CMK (cell line): ENCODE measurements around the gene CLEC16A.
"Not testable (repeated sequence)": the region's sequence is repeated elsewhere in the genome, so short reads cannot be mapped to it uniquely, and the experiment has no call there.

ENCODE experiments used
- DNase-seq: peaks from one replicate; pipeline ENCODE4 v3.0.0-alpha.2; 2010; ENCODE audit warnings: low read depth

CLEC16A gene

DNA sequence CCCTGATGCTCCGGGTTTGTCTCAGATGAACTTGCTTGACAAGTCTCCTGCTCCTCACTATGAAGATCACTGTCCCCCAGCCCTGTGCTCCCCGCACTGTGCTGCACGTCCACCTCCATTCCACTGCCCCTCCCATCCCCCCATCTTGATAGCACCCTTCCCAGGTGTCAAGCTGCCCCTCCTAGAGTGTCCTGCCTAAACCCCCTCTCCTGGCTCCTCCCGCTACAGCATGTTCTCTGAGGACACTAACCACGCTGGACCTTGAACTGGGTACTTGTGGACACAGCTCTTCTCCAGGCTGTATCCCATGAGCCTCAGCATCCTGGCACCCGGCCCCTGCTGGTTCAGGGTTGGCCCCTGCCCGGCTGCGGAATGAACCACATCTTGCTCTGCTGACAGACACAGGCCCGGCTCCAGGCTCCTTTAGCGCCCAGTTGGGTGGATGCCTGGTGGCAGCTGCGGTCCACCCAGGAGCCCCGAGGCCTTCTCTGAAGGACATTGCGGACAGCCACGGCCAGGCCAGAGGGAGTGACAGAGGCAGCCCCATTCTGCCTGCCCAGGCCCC lies 20.6 kb upstream of the CLEC16A start:
- DNase-seq, result no peak

DNA sequence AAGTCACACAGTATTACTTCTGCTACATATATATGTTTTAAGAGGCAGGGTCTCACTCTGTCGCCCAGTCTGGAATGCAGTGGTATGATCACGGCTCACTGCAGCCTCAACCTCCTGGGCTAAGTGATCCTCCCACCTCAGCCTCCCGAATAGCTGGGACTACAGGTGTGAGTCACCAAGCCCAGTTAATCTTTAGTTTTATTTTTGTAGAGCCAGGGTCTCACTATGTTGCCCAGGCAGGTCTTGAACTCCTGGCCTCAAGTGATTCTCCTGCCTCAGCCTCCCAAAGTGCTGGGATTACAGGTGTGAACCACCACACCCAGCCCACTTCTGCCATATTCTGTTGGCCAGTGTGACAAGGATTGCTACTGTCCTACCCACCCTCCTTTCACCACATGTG lies 19.1 kb upstream of the CLEC16A start:
- DNase-seq, result not testable (repeated sequence)

DNA sequence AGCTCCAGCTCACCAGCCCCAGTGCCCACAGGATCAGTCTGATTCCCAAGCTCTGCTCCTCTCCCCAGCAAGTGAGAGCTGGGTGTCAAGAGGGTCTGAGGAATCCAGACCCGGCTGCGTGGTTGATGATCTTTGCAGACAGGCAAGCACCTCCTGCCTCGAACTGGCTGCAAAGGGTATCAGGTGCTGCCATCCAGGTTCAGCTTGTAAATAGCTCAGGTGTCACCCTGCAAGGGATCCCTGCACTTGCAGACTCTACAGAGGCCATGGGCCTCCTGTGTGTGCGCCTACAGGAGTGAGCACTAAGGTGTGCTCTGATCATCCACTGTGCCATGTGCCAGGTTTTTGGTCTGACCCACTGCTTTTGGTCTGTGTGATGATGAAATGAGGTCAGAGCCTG lies 18.3 kb upstream of the CLEC16A start:
- DNase-seq, result no peak

DNA sequence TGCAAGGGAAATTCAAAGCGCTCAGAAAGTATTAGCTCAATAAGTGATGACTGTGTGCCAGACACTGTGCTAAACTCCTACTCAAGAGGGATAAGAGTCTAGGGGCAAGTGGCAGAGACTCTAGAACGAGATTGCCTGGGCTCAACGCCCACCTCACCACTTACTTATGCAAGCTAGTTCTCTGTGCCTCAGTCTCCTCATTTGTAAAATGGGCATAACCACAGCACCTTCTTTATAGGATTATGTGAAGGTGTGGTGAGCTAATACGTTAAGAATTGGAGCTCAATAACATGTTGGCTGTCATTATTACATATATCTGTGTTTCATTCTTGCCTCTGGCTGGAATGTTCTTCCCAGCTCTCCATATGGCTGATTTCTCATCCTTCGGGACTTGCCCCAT lies 17.5 kb upstream of the CLEC16A start:
- no peak for DNase-seq

DNA sequence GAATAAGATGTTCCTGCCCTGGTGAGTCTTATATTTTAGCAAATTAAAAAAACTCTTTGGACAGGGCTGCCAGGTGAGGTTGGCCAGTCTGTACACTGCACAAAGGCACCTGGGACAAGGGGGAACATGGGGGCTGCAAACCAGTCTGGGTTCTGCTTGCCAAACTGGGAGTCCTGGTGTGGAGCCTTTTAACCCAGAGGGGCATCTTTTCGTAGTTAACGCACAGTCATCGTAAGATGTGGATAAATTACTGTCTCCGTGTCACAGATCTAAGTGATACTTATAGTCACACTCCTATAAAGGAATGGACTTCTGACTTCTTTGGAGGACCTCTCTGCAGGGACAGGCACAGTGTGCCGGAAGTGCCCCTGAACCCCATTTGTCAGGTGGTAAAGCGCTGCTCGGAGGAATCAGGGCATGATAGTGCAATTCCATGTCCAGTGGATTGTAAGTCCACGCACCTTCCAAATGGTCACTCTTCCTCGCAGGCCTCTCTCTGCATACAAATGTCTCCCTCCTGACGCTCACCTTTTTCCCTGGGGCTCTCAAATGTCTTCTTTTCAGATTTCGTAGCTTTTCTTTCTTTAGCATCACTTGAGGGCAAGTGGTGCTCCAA lies 16.8 kb upstream of the CLEC16A start:
- no peak for DNase-seq

DNA sequence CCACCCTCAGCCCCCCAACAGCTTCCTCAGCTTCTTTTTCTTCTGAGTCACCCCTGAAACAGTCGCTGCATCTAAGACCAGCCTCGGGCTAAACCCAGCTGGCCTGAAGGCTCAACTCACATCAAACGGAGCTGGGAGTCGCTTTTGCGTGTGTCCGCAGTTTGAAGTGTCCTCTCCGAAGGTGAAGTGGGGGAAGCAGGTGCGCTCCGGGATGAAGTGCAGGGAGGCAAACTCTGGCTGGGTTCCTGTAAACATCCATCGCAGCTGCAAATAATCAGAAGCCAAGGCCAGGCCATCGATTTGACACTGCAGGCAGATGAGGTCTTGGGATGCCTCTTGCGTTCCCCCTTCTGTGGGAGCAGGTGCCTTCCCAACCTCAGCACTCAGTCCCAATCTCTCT lies 15.3 kb upstream of the CLEC16A start:
- DNase-seq, result not testable (repeated sequence)

DNA sequence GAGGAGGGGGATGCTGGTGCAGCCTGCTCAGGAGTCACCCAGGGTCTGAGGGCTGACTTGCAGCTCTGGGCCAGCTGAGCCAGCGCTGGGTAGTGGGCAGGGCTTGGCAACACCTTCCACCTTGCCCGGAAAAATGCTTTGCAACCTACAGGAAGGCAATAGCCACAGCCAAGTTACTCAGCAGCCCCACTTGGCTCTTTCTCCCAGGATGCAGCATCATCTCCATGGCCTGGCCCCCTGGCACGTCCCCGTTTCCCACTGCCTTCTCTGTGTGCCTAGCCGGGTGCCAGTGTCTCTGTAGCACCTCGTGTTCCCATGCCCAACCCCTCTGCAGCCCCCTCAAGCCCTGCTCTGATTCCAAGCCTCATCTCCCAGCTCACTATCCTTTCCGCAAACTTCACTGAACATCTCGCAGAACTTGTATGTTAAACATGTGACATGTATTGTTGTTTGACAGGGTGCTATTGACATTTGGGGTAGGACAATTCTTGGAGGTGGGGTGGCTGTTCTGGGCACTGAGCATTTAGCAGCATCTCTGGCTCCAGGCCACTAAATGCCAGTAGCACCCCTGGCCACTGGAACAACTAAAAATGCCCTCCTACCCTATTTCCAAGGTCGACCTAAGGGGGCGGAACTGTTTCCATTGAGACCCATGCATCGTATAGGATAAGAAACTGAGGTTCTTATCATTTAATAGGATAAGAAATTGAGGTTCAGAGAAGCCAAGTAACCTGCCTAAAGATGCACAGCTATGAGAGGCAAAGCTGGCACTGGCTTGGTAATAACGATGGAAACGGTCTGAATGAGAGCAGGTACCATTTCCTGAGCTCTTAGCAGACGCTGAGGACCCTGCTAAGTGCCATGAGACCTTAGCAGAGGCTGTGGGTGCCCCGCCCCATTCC lies 14.3 kb upstream of the CLEC16A start:
- DNase-seq, result no peak

DNA sequence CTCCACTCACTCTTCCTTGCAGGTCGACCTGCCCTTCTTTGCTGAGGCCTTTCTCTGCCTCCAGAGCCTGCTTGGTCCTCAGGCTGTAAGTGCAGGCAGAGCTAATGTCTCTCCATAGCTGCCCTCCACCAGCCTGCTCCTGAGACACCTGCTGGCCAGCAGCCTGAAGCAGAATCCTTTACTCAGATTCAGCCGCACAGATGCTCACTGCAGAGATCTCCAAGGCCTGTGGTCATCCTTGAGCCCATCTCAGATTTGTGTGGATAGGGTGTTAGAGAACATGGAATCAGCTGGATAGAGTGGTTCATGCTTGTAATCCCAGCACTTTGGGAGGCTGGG lies 13.6 kb upstream of the CLEC16A start:
- no peak for DNase-seq

DNA sequence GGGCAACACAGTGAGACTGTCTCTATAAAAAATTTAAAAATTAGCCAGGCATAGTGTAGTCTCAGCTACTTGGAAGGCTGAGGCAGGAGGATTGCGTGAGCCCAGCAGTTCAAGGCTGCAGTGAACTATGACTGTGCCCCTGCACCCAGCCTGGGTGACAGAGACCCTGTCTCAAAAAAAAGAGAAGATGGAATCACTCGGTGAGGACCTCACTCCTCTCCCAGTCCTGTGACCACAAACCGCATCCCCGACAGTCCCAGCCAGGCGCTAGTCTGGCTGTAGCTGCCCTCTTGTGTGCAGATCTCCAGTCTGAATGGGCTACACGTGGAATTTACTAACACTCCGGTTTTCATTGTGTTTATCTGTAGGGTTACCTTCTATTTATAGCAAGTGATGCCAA lies 13.2 kb upstream of the CLEC16A start:
- no peak for DNase-seq

DNA sequence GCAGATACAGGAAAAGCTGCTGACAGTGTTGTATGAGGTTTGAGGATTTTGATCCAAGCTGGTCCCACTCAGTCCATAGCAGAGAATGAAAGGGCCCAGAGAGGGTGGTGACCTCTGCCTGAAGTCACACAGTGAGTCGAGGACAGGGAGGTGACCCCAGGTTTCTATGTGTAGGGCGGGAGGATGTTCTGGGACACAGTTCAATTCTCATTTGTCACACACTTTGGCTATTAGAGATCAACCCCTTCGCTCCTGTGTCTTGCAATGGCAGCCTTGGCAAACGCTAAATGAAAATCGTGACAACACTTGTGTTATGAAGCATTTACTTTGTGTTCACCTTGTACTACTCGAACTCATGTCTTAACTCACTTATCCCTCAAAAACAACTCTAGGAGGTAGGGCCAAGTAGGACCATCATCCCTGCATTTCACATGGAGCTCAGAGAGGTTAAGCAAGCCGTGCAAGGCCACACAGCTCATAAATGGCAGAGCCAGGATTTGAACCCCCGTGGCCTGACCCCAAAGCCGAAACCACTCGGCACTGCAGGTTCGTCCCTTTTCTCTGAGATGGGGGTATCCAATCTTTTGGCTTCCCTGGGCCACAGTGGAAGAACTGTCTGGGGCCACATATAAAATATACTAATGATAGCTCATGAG lies 12.3 kb upstream of the CLEC16A start:
- no peak for DNase-seq

DNA sequence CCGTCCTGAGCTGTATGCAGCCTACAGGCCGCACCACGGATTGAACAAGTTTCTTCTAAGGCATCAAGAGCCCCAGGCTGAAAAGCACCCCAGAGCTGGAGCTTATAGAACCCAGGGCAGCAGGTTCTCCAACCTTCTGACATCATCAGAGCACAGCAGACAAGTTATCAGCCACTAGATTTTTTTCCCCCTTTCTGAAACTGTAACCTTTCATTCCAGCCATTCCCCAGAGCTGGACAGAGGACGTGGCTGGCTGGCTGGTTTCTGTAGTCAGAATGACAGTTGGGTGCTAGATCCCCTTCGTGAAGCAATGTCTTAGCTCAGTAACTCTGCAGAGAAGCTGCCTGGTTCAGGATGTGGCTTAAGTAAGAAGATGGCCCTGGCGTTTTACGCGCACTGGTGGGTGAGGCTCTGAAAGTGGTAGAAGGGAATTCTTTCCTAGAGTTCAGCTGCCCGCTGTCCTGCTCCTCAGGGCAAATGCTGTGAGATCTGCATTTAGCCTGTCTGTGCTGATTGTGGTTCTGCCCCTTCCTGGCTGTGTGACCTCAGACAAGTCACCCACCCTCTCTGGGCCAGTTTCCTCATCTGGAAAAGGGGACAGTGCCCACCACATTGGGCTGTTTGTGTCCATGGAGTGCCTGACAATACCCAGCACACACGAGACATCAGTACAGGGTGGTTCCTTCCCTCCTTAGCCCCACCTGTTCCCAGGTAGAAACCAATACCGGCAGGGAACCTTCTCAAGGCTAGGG lies 11.2 kb upstream of the CLEC16A start:
- no peak for DNase-seq

DNA sequence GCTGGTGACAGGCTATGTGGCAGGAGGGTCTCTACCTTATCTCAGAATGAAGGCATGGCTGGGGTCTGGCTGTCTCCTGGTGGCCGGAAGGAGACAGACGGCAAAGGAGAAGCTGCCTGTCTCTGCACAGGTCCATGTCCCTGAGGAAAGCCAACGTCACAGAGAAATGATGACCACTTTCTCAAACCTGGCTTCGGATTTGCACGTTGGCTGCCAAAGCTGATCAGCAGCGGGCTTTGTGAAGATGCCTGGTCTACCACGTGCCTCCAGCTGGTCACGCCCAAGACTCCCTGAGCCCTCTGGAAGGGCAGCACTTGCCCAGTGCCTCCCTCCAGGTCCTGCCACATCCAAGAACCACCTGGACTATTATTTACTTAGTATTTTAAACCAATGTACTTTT lies 10.5 kb upstream of the CLEC16A start:
- DNase-seq, result no peak

DNA sequence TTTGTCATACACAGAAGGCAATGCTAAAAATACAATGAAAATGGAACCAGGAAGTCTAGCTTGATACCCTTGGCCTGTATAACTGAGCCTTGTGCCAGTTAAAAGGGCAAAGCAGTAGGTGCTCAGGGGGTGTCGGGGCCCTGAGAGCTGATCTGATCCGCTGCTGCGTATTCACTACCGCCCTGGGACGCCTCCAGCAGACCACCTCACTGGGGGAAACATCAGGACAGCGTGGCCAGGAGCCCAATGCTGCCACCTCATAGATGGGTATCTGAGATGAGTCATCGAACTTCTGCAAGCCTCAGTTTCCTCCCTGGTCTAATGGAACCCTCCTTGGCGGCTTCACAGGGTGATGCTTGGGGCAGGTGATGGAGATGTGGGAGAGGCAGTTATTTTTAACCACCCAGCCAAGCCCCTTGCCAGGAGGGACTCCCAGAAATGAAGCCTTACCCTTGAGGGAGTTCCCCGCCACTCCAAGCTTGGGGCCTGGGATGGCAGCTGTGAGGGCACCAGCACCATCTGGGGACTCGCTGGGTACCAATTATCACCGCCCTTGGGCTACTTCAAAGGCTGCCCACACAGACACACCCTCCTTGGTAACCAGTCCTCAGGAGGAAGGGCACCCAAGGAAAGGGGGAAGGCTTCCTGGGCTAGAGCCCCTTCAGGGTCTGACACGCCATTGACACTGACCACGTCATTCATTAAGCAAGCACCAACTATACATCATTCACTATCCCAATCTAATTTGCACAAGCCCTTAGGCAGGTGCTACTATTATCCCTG lies 9.8 kb upstream of the CLEC16A start:
- no peak for DNase-seq

DNA sequence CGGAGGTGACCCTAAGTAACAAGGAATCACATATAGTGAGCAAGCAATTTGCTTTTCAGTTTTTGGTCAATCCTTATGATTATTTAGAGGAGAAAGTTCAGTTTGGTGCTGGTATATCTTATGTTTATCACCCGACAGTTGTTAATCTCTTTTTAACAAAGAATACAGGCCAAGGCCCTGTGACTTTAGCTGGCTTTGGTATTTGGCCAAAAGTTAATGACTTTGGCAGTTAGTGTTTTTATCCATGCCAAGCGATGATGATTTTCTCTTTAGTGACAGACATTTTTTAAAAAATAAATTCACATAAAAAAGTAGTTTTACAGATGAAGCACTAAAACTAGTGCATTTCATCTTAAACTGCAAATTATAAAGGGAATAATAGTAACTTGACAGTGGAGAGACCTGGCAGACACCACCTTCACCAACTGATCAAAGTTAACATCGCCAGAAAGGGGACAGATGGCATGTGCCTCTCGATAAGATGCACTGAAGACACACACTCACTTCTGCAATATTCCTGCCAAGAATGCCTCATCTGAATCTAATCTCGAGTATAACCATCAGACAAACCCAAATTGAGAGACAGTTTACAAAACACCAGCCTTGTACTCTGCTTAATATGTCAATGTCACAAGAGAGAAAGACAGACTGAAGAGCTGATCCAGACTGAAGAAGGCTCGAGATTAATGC lies 9.0 kb upstream of the CLEC16A start:
- DNase-seq, result no peak

DNA sequence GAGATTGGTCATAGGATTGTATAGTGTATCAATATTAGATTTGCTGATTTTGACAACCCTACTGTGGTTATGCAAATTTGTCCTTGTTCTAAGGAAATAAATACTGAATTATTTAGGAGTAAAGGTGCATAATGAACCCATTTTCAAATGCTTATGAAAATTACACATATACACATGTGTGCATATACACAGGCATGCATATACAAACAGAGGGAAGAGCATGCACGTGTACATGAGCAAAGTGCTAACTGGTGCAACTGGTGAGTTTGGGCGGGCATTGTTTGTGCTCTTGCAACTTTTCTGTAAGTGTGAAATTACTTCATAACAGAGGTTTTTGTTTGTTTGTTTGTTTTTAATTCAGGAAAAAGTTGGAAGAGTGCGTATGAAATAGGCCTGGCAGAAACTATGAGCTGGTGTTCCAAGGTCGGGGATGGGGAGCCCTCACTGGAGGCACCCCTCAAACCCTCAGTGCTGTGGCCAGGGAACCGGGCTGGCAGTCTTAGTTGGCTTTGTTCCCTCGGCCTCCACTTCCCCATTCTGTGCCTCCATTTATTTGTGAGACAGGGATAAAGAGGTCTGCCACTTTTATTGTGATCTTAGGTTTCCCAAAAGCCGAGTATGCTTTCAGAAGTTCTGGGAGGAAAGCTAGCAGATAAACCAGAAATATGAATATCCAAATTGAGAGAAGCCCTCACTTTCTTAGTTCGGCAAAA lies 7.9 kb upstream of the CLEC16A start:
- DNase-seq, result no peak

DNA sequence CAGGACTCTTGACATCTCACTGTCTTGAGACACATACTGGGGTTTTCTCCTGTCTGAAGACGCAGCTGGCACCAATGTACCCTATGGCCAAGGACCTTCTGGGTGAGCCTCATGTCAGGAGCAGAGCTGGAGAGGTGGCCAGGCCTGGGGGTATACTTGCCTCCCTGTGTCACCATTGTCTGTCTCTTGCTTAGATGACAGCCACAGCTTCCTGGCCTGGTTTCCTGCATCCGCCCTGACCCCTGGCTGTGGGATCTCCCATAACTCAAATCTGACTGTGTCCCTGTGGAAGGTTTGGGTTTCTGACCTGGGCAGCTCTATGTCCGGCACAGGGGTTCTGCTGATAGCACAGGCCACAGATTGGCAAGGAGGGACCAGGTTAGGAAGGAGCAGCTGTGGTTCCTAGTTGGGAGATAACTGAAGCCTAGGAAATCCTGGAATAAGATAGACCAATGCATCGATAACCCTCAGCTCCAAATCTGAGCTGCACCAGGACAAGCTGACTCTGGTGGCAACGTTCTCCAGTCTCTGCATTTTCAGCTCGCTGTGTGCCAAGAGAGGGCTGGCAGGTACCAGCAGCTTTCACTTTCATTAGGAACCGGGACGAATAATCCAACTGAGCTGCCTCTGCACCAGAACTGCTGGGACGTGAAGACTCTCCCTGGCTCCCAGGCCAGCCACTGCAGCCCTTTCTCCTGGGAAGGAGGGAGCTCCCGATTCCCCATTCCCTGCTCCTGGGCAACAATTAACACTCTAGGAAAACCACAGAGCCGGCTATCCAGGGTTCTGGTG lies 7.1 kb upstream of the CLEC16A start:
- no peak for DNase-seq

DNA sequence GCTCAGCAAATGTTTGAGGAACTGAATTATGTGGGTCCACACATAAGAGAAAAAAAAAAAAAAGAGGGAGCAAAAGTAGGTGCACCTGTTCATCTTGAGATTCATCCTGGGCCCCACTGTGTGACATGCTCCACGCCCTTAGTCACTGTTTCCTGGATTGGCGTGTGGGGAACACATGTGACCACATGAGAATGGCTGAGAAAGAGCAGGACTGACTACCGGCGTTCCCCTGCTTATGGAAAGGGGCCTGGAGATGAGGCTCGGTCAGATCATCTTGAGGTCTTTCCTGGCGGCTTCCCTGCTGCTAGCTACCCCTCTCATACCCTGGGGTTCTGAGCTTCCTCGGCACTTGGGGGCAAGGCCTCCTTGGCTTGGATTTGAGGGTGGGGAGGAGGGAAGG lies 6.0 kb upstream of the CLEC16A start:
- DNase-seq, result no peak

DNA sequence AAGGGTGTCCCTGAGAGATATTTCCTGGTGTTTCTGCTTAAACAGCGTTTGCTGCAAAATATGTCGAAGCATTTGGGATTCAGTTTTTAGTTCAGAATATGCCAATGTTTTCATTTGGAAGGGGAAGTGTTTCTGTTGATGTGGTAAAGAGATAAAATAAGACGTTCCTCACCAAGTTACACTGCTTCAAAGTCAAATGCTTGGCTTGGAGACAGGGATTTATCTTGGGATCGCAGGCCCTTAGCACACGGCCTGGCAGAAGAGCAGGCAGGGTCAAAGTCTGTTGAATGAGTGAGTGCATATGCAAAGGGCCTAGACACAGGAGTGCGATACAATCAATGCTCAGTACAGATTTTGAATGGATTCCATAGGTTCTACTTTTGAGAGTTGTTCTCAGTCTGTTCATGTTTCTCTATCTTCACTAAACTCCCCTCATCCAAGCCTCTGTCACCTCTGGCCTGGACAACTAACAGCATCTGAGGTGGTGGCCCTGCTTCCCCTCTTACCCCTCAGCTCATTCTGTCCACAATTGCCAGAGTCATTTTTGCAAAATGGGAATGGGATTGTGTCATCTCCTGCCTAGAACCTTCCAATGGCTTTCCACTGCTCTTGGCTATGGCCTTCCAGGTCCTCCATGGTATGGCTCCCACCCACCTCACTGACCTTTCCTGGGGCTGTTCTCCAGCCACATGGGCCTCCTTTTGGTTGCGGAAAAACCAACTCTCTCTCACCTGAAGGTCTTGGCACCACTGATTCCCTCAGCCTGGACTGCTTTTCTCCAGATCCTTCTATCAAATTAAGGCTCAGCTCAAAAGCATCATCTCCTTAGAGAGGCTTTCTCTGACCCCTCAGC lies 5.3 kb upstream of the CLEC16A start:
- DNase-seq, result no peak
